GM12873 (cell line): Measurements from ENCODE around the gene PTPRF.

Source experiments
- TF ChIP-seq, protein P1 (sequence below): IDR thresholded peaks from 2 replicates; pipeline ENCODE4 v1.5.1; 2012; ENCODE audit warnings: low read depth, mild to moderate bottlenecking, moderate library complexity, low read length, control low read depth; ENCODE audit not compliant: insufficient read depth; ENCODE audit errors: missing control alignments

The PTPRF gene

DNA sequence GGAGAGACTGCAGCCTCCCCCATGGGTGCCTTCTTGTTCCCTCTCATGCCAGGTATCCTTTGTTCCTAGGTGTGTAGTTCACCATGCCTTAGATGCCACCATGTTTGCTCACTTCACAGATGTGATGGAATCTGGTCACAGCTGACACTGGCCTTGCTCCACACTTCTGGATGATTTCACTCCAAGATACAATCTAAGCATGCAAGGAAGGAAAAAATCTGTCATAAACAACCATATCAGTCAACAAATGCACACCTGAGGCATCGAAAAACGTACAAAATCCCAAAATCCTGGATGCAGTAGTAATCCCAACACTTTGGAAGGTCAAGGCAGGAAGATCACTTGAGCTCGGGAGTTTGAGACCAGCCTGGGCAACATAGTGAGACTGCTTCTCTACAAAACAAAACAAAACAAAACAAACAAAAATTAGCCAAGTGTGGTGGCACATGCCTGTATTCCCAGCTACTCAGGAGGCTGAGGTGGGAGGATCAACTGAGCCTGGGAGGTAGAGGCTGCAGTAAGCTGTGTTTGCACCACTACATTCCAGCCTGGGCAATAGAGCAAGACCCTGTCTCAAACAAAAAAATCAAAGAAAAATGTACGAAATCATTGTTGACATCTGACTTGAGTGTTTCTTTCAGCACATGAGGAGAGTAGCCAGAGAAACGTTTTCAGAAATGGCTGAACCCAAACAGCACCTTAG lies 17.1 kb upstream of the PTPRF start:
- TF ChIP-seq, protein P1, sequence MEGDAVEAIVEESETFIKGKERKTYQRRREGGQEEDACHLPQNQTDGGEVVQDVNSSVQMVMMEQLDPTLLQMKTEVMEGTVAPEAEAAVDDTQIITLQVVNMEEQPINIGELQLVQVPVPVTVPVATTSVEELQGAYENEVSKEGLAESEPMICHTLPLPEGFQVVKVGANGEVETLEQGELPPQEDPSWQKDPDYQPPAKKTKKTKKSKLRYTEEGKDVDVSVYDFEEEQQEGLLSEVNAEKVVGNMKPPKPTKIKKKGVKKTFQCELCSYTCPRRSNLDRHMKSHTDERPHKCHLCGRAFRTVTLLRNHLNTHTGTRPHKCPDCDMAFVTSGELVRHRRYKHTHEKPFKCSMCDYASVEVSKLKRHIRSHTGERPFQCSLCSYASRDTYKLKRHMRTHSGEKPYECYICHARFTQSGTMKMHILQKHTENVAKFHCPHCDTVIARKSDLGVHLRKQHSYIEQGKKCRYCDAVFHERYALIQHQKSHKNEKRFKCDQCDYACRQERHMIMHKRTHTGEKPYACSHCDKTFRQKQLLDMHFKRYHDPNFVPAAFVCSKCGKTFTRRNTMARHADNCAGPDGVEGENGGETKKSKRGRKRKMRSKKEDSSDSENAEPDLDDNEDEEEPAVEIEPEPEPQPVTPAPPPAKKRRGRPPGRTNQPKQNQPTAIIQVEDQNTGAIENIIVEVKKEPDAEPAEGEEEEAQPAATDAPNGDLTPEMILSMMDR, result no peak

DNA sequence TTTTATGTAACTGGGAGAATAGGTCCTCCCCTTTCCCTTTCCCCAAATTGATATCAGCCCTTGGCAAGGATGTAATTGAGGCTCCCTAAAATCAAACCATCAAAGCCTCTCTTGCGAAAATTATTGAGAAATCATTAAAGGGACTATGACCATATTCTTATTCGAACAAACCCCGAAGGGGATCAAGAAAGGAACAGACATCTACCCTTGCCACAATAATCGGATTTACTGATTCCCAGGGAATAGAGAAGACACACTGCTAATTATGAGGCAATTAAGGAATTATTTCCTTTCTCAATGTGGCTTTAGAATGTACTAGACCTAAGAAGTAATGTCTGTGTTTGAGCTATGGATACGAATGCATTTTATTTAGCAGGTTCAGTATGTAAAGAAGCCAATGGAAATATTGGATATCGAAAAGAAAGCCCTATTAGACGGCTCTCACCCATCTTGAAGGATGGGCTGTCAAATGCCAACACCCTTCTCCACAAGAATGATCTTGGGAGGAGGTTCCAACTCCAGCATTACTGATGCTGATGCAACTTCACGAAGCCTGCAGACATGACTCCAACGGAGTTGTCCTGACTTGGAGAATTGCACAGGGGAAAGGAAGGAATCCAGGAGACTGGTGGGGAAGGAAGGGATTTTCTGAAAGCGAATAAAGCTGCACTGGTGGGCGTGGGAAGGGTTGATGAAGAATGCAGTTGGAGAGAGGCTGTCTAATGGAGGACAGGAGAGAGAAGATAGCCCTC lies 11.6 kb upstream of the PTPRF start:
- TF ChIP-seq, protein P1, result no peak

DNA sequence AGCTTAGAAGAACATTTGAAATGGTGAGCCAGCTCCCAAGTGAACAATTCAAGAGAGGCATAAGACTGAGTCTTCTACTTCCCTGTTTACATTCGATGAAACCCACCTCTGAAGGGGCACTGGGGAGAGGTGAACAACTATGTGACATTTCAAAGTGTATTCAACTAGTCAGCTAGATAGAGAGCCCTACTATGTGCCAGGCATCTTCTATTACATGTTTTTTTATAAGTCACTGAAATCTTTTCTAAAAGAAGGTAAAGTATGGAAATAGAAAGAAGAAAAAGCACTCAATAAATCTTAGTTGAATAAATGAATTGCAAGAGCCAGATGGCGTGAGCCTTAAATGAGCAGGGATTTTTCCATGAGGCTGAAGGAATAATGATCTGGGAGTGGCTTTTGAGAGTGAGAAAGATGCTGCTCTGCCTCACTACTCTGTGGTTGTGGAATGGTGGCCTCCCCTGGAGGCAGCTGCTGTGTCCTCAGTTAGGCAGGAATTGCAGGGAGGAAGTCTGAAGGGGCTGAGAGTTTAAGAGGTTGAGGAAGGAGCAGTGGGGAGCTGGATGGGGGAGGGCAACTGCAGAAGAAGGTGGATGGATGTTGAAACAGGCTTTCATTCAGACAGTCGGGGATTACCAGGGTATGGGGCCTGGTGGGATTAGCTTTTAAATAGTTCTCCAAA lies 10.4 kb upstream of the PTPRF start:
- TF ChIP-seq, protein P1, result no peak

DNA sequence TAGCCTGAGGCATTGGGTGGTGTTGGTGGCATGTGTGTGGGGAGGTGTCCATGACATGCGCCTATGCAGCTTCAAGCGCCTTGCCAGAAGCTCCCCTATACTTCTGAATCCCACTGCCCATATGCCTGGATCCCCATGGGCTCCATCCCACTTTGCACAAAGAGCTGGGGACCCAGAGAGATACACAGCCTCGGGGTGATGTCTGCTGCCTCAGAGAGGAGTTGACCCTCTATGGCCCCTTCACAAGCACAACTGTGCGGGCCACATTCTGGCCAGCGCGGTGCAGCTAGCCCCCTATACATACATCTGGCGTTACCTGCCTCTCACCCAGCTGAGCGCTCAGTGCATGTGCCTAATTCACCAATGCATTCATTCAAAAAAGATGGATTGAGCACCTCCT lies 9.6 kb upstream of the PTPRF start:
- TF ChIP-seq, protein P1, result no peak

DNA sequence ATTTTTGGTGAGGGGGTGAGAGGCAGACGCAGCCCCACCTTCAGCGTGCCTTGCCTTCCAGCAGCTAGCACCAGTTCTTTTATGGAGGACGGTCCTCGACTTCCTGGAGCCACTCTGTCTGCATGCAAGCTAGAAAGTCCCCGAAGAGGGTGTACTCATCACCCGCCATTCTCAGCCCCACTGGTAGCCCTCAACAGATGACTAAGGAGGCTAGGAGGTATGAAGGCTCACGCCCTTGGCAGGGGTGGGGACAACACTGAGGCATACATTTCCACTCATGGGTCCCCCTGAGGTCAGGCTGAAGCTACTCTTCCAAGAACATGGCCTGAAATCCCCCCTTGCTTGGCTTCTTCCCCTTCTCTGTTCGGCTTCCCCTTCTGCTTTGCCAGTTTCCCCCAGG lies 8.9 kb upstream of the PTPRF start:
- TF ChIP-seq, protein P1, result no peak

DNA sequence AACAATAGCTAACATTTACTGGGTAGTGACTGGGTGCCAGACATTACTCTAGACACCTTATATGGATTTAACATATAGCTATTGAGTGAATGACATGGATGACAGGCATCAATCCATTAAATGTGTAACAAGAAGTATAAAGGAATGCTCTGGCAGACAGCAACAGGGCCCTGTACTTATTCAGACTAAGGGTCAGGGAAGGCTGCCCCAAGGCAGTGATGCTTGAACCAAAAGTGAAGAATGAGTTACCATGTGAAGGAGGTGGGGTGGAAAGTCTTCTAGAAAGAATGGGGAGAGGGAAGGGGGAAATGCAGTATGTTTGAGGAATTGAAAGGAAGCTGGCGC lies 8.3 kb upstream of the PTPRF start:
- TF ChIP-seq, protein P1, result no peak

DNA sequence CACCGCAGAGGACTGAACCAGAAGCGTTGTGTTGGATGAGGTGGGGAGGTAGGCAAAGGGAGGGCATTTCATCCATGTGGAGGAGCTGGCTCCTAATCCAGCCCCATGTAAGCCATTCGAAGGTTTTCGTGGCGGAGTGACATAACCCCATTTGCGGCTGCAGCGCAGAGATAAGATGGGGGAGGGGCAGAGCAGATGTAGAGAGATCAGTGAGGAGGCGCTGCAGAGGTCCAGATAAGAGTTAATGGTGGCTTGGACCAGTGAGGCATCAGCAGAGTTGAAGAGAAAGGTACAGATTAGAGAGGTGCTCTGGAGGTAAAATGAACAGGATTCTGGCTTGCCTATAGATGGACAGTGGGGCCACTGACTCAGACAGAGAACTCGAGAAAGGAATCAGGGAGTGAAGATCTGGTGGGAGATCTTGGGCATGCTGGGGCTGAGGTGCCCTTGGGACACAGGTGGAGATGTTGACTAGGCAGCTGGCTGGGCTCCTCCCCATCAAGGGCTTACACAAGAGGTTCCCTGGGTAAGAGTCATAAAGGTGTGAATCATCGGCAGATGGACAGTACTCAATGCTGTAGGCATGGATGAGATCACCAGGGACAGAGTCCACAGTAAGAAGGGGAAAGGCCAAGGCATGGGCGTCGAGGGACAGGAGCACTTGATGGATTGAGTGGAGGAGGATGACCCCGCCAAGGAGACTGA lies 7.8 kb upstream of the PTPRF start:
- TF ChIP-seq, protein P1, result no peak
